Esophagus squamous epithelium (tissue), 4 donors: ENCODE data around the gene MAP9.

ENCODE experiments used
- CTCF ChIP-seq, 6 experiments: fragments of 450-650 bp in 4 of 6; fragments of 200-600 bp in 2 of 6; sonication (generic) in 2 of 6; IDR thresholded peaks; one replicate each; pipeline ENCODE4 v1.5.1; 2016 to 2019; ENCODE audit warnings: antibody characterized with exemption in 6 of 6, mild to moderate bottlenecking in 4 of 6, moderate library complexity in 4 of 6
- POLR2A ChIP-seq, 4 donors: fragments of 450-650 bp; IDR thresholded peaks; one replicate each; pipeline ENCODE4 v1.6.1; 2017; ENCODE audit warnings: antibody characterized with exemption in 4 of 4, mild to moderate bottlenecking in 4 of 4, moderate library complexity in 3 of 4

GRCh38 chr4:155339588-155339987 is 37.2 kb downstream of the MAP9 start:
- TF ChIP-seq CTCF (IDR thresholded peaks at IDR 0.05): no peak
- TF ChIP-seq POLR2A (IDR thresholded peaks at IDR 0.05): no peak
